Activated T-cell treated with anti-CD3 and anti-CD28 coated beads for 1 hour (primary cell): ENCODE measurements around the gene CDH4.
"Not testable (repeated sequence)": the region's sequence is repeated elsewhere in the genome, so short reads cannot be mapped to it uniquely, and the experiment has no call there.

Experiments used
- DNase-seq: peaks from one replicate; pipeline ENCODE4 v3.0.0-alpha.2; 2020; ENCODE audit warnings: low read depth

The CDH4 gene

DNA sequence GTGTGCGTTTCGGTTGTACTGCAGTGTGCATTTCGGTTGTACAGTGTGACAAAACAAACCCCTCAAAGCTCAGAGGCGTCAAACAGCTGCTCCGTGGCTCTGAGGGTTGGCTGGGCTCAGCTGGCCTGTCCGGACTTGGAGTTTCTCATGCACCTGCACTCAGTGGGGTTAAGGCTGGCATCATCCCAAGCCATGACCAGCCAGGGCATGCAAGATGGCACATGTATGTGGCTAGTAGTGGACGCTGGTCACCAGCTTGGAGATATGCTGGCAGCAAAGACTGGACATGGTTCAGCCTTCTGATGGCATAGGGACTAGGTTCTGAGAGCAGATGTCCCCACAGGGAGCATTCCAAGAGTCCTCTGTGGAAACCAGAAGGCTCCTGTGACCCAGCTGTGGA is 187.2 kb downstream of the CDH4 start:
- DNase-seq = no peak

DNA sequence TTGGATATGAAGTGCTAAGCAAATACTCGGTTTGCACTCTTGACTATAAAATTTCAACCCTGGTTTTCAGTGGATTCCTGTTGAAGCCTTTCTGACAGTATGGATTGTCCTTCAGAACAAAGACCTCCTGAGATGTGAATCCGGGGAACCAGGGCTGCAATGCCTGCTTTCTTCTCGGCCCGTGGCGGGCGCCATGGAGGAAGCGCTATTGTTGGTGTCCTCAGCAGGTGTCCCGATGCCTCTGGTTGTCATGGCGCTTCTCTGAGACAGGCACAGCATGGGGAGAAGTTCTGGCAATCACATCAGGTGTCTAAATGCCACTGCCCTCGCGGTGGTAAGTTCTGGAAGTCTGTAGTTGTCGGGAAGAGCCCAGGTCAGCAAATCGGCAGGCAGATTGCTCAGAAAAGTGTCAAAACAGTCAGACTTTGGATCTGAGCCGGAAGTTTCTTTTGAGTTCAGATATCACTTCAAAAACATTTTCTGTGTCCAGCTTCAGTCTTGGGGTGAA is 188.5 kb downstream of the CDH4 start:
- DNase-seq = no peak

DNA sequence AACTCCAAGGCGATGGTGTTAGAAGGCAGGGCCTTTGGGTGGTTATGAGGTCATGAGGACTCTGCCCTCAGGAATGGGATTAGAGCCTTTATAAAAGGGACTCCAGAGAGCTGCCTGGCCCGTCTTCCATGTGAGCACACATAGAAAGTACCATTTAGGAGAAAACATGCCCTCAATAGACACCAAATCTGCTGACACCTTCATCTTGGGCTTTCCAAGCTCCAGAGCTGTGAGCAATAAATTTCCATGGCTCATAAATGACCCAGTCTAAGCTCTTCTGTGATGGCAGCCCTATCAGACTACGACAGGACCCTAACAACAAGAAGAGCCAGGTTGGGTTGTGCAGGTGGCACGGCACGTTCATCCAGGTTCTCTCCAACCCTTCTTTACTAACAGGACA is 189.5 kb downstream of the CDH4 start:
- DNase-seq = no peak

DNA sequence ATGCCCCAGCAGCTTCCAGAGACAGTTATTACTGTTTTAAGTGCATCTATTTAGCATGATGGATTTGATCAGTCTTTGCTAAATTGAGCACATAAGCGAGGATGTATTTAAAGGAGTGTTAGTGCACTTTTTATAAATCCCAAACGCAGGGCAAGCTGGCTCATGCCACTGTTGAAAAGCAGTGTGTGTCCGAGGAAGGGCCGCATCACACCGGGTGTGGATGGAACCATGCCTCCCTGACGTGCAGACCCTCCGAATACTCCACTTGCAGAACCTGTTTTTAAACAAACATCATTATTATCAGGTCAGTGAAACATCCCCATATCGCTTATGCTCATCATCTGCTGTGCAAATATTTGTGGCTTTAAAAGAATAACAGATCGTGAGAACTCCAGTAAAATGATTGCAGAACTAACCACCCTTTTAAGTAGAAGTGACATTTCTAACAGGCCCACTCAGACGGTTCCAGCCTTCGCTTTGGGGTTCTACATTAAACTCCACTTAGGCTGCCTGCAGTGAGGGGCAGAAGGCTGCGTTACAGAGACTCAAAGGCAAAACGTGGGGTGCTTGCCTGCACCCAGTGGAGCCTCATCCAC is 190.1 kb downstream of the CDH4 start:
- DNase-seq = no peak

DNA sequence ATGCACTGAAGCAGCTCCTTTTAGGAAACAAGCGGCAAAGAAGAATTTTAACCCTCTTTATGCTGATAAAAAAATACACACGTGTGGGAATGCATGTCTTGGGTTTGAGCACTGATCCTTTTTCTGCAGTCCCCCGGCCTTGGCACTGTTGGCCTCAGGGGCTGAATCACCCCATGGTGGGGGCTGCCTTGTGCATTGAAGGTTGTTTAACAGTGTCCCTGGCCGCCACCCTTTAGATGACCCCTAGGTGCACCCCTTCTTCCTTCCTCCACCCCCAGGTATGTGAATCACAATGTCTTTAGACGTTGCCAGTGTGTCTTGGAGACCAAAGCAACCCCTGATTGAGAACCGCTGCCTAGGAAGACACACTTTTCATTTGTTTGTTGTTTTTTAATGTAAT is 190.7 kb downstream of the CDH4 start:
- DNase-seq = no peak

DNA sequence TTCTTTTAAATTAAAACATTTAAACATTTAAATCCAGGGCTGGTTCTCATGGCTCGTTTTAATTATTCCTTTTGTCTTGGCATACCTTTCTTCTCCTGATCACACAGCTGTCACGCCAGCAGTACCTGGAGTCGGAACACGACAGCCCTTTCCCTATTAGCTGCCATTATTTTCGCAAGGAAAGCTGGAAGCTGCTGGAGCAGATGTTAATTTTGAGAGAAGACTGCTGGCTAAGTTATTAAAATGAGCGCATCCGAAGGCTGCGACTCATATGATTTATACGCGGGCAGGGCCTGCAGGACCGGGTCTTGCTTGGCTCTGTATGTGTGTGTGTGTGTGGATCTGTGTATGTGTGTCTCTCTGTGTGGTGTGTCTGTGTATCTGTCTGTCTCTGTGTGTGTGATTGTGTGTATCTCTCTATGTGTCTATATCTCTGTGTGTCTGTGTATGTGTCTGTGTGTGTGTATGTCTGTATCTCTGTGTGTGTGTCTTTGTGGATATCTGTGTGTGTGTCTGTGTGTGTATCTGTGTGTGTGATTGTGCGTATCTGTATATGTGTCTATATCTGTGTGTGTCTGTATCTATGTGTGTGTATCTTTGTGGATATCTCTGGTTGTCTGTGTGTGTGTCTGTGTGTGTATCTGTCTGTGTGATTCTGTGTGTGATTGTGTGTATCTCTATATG is 191.5 kb downstream of the CDH4 start:
- no peak for DNase-seq

DNA sequence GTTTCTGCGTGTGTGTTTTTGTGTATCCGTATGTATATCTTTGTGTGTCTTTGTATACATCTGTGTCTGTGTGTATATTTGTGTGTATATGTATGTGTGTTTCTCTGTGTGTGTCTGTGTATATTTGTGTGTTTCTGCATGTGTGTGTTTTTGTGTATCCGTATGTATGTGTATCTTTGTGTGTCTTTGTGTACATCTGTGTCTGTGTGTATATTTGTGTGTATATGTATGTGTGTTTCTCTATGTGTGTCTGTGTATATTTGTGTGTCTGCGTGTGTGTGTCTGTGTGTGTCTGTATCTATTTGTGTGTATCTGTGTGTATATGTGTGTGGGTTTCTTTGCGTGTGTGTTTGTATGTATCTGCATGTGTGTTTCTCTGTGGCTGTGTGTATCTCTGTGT is 192.6 kb downstream of the CDH4 start:
- DNase-seq = no peak

DNA sequence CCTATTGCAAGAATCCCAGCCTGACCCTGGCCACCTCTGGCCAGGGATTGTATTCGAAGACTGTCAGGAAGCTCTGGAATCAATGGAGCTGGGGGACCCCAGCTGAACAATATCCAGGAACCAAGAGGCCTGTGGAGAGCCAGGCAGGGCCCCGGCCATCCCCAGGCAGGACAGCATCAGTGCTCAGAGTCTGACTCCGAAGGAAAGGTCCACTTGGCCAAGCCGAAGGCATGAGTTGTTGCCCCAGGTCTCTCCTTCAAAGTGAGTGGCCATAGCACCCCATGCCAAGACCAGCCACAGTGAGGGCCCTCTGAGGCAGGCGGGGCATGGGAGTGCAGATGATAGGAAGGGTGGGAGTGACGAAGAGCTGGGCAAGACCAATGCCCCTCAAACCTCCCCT is 193.1 kb downstream of the CDH4 start:
- no peak for DNase-seq

DNA sequence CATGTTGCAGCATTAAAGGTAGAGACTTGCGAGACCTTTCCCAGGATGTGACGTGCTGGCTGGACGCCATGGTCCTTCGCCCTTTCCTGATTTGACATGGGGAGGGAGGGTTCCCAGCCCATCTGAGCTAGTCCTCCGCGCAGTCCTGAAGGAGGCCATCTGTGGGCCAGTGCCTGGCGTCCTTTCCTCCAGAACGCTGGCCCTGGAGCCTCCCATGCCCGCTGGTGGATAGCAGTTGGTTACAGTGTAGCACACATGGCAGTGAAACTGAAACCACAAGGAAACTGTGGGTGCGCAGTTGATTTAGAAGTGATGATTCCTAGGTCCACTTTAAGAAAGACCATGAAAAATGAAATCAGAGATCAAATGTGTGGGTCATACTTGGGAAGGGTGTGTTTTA is 193.7 kb downstream of the CDH4 start:
- no peak for DNase-seq

DNA sequence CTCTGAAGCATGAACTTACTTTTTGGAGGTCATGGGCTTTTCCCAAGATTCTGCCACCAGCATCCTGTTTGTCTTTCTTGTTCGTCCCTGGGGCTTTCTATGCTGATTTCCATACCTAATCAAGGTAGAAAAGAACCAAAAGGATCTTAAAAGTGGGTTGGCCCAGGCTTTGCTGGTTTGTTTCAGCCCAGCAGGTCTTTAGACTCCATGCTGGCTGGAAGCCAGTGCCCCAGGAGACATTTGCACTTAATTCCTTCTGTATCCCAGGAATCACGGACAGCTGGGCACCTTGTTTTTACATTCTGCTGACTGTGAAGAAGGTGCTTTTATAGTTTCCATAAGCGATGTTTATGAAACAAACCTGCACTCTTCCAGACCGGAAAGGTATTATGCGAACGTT is 195.9 kb downstream of the CDH4 start:
- no peak for DNase-seq

DNA sequence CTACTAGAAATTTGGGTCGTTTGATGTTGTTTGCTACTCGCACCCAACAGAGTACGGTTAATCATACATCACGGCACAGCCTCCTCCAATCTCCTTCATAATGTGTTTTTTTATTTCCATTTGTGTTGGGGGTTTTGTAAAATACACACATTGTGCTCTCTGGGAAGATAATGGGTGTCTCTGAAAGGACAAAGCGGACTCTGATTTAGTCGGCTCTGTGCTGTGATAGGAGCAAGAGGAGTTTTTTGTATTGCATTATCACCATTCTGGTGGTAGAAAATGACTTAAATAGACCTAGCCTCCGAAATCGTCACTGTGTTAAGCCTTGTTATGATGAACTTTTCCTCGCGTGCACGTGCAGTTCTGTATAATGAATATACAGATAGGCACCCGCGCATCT is 196.3 kb downstream of the CDH4 start:
- no peak for DNase-seq

DNA sequence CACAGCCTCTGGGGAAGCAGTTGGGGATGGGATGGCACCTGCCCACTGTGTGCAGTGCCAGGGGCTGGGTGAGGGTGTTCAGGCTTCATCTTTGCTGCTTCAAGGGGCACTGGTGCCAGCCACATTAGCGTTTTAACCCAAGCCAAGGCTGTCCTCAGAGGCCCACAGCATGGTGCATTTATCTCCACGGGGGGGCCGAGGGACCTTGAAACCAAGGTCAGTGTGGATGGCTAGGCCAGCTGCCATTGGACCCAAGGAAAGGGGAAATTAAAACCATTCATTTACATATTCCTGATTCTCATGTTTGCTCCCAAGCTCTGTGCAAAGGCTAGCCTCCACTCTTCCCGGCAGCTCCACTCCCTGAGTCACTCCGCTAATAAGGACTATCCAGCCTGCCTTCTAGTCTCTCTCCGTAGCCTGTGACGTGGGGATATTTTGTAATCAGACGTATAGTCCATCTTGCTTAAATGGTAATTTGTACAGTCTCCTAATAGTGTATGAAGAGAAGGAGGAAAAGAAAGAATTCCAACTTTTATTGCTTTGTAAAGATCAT is 197.1 kb downstream of the CDH4 start:
- no peak for DNase-seq

DNA sequence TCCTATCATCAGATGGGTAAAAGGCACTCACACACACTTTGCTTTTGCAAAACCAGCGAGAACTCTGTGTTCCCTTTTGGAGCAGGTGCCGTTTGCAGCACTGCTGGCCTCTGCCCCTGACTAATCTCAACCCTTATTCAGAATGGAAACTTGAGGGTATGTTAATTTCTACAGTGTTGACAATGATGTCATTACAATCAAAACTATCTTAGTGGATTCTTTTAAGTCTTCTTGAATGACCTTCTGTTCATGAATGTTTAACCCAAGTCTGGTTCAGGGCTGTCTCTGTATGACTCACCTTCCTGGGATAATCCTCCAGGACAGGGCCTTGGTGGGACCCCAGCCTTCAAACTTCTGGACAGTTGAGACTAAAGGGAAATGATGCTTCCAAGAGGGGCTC is 197.9 kb downstream of the CDH4 start:
- DNase-seq = no peak

DNA sequence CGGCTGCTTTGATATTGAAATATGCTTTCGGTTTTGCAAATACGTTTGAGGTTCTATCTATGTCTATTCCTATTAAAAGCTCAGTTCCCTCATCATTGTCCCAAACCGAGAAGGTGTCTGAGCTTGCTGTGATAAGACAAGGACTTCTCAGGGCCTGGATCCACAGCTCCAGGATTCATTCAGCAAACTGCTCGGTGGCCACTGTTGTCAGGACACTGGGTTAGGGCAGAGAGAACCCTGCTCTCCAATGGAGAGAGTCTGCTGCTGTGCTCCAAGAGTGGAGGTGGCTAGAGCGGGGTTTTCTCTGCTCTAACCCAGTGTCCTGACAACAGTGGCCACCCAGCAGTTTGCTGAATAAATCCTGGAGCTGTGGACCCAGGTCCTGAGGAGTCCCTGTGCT is 198.5 kb downstream of the CDH4 start:
- no peak for DNase-seq

DNA sequence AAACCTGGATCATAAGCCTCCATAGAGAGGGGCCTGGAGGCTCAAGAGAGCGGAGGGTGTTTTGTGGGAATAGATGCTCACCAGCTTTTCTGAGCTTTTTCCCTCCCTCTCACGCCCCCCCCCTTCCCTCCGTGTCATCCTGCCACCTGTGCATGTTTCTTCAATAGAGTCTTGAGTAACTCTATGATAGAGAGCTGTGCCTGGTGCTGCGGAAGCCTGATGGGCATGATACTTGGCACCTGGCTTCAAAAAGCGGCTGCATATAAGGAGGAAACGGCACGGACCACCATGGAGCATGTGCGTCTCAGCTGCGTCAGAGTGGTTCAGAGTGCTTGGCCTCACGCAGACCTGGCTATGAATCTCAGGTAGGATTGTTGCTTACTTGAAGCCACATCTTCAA is 198.9 kb downstream of the CDH4 start:
- DNase-seq = no peak

DNA sequence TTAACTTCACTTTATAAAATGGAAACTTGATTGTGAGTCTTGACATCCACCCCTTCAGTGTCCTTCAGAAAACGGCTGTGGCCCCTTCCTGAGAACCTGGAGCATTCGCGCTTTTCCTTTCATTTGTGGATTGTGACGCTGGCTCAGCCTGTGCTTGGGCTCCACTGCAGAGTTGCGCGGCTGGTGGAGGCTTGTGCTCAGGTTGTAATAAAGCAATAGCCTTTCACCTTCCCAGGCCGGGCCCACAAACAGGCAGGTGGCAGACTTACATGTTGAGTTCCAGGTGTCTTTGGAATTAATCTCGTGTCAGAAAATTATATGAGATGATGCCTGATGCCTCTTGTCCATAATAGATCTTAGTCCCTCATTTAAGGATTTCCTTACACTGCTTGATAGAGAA is 199.9 kb downstream of the CDH4 start:
- no peak for DNase-seq

DNA sequence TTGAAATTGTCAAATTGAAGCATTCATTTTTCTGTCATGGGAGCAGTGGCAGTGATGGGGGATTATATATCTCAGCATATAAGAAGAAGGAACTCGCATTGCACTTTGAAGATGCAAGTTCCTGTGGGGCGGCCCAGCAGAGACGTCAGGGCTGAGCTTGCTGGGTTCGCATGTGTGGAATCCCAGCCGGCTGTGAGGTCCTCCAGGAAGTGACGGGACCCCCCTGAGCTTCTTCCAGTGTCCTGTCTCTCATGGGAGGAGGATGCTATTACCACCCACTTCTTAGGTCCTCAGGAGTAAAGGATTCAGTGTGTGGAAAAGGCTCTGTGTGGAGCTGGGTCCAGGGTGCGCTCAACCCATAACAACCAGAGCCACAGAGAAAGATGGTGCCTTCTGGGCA is 201.2 kb downstream of the CDH4 start:
- DNase-seq = no peak

DNA sequence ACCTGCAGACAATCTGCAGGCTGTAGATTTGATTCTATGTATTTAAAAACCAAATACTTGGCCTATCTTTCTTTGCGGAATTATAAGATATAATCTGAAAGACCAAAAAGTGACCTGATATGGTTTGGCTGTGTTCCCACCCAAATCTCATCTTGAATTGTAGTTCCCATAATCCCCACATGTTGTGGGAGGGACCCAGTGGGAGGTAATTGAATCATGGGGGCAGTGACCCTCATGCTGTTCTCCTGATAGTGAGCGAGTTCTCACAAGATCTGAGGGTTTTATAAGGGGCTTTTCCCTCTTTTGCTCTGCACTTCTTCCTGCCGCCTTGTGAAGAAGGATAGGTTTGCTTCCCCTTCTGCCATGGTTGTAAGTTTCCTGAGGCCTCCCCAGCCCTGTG is 201.6 kb downstream of the CDH4 start:
- not testable (repeated sequence) for DNase-seq

DNA sequence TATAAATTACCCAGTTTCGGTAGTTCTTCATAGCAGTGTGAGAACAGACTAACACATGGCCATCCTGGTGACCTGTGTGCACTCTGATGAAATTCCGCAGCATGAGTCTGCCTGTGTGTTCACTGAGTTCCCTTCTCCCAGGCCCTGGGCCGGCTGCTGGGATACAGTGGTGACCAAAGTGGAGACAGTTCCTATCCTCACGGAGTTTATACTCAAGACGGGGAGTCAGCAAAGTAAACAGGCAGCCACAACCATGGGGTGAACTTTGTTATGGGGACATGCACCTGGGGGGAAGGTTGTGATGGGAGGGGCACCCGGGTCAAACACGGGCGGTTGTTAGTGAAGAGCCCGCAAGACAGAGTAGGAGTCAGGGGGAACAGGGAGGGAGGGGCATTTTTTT is 202.0 kb downstream of the CDH4 start:
- no peak for DNase-seq

DNA sequence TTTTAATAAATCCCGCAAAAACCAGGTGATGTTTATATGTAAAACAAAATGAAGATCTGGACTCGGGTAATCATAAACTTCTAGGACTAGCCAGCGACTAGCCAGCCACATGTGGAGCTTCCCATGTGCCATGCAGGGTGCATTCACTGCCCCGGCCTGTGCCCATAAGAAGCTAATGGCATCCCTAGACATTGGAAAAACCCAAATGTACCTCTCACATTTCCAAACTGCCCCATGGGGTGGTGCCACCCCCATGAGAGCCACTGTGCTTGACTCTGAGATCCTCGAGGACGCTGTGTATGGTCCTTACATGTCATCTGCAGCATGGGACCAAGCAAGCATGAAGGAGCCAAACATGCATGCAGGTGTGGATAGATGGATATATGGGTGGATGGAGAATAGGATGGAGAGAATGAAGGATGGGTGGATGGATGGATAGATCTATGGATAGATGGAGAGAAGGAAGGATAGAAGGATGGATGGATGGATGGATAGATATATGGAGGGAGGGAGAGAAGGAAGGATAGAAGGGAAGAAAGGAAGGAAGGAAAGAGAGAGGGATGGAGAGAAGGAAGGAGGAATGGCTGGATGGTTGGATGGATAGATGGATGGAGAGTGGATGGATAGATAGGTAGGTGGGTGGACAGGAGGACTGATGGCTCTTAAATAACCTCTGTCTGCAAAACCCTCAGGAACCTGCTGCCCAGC is 203.6 kb downstream of the CDH4 start:
- DNase-seq = no peak

DNA sequence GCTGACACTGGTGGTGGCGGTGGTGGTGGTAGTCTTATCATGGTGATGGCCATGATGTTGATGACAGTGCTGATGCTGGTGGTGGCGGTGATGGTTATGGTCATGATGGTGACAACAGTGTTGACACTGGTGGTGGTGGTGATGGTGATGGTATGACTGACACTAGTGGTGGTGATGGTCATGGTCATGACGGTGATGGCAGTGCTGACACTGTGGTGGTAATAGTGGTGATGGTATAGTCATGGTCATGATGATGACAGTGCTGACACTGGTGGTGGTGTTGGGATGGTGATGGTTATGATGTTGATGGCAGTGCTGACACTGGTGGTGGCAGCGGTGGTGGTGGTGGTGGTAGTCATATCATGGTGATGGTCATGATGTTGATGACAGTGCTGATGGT is 205.7 kb downstream of the CDH4 start:
- DNase-seq = no peak

DNA sequence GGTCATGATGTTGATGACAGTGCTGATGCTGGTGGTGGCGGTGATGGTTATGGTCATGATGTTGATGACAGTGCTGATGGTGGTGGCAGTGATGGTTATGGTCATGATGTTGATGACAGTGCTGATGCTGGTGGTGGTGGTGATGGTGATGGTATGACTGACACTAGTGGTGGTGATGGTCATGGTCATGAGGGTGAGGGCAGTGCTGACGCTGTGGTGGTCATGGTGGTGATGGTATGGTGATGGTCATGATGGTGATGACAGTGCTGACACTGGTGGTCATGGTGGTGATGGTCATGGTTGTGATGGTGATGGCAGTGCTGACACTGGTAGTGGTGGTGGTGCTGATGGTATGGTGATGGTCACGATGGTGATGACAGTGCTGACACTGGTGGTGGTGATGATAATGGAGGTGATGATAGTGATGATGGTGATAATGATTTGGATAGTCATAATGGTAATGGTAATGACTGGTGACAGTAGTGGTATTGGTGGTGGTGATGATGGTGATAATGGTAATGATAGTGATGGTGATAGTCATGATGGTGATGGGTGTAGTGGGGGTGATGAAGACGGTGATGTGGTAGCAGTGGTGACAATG is 206.2 kb downstream of the CDH4 start:
- DNase-seq = no peak

DNA sequence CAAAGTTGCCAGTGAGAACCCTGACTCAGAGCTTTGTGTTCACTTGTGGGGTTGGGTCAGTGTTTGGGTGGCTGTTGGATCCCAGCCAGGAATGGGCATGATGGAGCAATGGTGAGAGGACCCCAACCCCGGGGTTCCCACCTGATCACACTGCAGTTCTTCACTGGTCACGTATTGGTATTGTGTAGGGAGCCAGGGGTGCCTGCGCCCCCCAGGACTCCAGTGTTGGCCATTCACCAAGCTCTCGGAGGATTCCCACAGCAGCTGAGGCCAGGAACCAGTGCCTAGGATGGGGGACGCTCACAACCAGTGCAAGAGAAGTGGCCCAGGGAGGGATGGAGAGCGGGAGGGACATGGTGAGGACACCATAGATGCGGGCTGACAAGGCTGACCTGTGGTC is 207.2 kb downstream of the CDH4 start:
- DNase-seq = no peak
